ENCODE results near the gene ART3.
A peak's percentile ranks its signal among the peaks of the same experiment; 100 is the strongest.

Gene ART3

DNA sequence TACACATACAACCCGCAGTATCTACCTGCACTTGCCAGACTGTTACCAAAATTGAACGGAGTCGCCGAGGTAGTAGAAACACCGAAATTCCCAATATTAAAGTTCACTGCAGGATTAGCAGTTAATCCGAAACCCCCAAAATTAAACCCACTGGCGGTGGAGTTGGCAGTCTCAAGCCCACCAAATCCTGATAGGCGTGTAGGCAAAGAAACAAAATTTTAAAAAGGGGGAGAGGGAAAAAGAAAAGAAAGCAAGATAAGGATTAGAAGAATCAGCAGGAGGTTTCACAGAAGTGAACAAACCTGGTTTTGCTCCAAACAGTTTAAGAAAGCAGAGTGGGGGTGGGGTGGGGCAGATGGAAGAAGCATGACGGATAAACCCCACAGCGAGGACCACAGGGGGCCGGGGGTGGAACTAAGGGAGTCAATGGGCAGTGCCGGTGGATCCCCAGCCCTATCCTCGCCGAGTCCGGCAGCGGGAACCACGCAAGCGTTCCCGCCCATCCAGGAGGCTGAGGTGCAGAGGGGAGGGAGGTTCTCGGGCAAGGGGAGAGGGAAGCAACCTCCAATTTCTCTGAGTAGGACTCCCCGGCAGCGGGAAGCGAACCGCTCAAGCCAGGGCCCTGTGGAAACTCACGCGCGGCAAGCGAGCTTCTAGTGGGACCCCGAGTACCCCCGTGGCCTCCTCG, 73.1 kb downstream of the ART3 start:
- peak; percentile 14 to 58 for DNase-seq (ENCODE audit: low read depth in 2 of 2)

DNA sequence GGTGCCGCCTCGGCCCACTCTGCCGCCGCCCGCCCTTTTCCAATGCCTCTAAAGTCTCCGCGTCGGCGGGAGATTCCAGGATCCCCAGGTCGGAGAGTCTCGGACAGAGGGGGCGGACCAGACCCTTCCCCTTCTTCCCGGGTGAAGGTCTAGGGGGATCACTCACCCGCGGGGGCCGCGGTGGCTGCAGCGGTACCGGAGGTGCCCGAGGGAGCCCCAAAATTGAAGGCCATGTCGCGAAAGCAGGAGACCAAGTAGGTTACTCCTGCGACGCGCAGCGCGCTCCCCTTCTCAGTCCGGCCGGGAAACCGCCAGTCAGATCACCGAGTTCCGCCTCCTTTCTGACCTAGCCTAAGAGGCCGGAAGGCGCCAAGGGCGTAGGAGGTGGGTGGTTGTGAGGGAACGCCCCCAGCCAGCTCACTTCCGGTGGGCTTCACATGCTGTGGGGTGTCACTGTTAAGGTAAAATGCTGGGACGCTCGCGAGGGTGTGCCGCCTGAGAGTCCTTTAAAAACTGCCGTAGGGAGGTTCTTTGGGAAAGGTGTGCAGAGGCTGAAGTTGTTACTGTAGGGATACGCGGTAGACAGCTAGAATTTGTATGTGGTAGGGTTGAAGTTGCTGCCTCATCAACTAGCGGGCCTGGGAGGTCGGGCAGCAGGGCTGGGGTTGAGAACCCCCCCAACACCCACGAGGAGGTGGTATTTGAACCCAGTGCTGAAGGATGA, 73.8 kb downstream of the ART3 start, which contains the start of gene NUP54:
NUP54 (minus strand) TSS at position 256 of the 724 bp plus-strand sequence; CDS start at position 233, 23 bp downstream.
- peak; percentile 95 for DNase-seq (ENCODE audit: low read depth in 2 of 2)

DNA sequence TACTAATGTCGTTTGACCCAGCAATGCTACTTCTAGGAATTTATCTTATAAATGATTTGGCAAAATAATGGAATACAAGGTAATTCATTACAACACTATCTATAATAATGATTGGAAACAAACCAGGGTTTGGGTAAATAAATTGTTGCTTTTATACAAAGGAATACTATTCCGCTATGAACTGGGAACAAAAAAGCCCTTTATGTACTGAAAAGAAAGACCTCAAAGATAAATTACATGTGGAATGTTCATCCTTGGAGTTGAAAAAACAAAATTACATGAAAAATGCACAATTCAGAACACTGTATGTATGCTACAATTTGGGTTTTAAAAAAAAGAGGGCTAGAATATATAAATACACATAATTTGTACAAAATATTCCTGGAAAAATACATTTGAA, 78.8 kb downstream of the ART3 start:
- DNase-seq (ENCODE audit: low read depth in 2 of 2), result no peak

DNA sequence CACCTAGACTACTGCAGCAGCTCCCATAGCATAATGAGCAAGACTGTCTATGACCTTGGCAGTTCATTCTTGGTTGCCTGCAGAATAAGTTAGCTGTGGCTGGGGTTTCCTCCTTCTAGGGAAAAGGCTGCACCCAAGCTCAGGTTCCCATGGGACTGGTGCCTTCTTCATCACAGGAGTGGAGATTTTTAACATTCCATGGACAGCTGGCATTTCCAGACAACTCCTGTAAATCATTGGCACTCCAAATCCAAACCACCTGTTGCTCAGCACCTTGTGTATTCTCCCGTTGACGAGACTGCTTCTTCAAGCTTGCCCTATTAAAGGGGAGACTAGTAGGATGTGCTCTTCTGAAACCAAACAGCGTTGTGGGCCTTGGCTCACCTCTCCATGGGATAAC, 81.5 kb downstream of the ART3 start:
- no peak for DNase-seq (ENCODE audit: low read depth in 2 of 2)

DNA sequence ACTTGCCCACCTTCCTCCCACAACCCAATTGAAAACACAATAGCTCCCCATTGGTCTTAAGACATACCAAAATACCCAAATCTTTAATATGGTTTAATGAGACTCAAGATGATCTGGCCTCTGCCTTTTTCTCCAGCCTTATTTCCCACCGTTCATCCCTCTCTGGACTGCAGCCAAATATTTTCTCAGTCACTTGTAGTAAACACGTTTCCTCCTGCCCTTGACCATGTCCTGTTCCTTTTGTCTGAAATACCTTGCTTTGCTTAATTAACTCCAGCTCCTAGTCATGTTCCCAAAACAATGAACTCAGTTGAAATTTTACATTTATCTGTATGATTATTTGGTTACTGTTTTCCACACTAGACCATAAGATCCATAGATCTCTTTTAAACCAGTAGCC, 82.1 kb downstream of the ART3 start:
- DNase-seq (ENCODE audit: low read depth in 2 of 2), result no peak

DNA sequence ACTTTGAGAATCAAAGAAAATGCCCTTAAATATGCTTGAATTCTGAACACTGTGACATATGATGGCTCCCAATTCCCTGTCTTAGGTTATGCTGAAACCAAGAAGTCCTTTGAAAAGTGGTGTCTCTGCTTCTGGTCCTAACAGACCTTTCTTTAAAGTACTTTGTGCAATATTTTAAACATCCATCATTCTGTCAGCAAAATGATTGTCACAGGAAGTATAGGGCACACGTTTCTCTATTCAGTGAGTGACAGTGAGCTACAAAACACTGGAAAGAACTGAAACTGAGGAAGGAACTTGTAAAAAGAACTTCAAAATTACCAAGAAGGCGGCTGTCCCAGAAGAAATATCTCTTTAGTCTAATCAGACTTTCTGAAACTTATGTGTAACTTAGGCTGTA, 85.8 kb downstream of the ART3 start:
- DNase-seq (ENCODE audit: low read depth in 2 of 2), result no peak
